Activated CD8-positive, alpha-beta memory T cell treated with anti-CD3 and anti-CD28 coated beads for 4 hours (primary cell): ENCODE data around the gene ASRGL1.
"Not testable (repeated sequence)": the region's sequence is repeated elsewhere in the genome, so short reads cannot be mapped to it uniquely, and the experiment has no call there.

Experiments used
- DNase-seq, 2 donors: peaks; one replicate each; pipeline ENCODE4 v3.0.0-alpha.2; 2020; ENCODE audit warnings: low read depth in 2 of 2

ASRGL1 gene

DNA sequence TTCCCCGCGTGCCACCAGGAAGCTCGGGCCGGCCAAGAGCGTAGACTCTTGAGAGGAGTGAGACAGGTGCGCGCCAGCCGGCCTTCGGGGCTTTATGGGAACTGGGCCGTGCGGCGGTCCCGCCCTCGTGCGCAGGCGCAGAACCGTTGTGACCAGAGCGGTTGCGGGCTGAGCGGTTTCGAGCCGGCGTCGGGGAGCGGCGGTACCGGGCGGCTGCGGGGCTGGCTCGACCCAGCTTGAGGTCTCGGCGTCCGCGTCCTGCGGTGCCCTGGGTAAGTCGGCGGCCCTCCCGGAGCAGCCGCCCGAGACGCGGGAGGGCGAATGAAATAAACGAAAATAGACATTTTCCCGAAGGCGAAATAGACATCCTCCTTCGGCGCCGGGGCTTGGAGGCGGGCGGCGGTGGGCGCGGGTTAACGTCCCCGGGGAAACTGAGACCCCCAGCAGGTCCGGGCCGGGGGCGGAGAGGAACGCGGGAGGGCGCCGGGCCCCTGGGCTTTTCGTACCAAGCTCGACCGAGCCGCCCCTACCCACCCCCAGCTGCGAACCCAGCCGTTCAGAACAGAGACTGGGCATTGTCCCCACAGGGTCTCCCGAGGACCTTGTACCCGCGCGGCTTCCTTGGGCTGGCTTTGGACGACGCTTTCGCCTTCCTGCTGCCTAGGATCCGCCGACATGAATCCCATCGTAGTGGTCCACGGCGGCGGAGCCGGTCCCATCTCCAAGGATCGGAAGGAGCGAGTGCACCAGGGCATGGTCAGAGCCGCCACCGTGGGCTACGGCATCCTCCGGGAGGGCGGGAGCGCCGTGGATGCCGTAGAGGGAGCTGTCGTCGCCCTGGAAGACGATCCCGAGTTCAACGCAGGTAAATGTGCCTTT, at the start of gene ASRGL1:
Gene ASRGL1 (plus strand): TSS at position 146 of the 879 bp plus-strand sequence. CDS start 530 bp downstream, at position 676.
- peak; percentile 46 to 54 for DNase-seq

DNA sequence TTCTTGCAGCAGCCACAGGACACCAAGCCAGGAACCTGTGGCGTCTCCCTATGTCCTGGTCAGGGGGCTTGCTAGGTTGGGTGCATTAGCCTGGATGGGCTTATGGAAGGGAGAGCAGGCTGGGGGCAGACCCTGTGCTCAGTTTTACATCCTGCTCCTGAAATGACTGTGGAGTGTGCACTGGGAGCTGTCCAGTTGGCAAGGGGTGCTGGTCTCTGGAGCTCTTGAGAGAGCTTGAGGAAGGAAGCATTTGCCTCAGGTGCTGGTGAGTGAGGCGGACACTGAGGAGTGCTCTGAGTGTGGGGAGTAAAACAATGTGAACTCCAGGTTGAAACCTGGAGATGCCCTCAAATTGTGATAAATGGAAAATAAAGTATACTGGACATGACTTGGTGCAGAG, 41.7 kb upstream of the ASRGL1 start:
- DNase-seq, result no peak

DNA sequence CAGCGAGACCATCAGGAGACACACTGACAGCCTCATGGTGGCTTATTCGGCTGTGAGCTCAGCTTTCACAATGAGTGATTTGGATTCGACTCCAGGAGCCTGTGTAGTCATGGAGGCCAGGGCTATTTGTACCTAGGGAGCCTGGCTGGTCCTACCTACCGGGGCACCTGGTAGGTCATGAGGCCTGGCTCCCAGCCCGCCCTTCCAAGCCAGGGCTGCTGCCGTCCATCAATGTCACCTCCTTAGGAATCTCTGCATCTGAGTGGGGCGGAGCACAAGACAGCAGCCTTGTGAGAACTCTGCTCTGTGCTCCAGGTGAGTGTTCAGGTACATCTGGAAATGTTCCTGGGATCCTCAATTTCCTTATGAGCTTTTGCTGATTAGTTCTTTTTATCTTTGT, 38.3 kb upstream of the ASRGL1 start, which contains the start of gene SCGB1D4:
Gene SCGB1D4 (minus strand): TSS at position 101 of the 400 bp plus-strand sequence. CDS start 65 bp downstream, at position 36.
- DNase-seq, result no peak

DNA sequence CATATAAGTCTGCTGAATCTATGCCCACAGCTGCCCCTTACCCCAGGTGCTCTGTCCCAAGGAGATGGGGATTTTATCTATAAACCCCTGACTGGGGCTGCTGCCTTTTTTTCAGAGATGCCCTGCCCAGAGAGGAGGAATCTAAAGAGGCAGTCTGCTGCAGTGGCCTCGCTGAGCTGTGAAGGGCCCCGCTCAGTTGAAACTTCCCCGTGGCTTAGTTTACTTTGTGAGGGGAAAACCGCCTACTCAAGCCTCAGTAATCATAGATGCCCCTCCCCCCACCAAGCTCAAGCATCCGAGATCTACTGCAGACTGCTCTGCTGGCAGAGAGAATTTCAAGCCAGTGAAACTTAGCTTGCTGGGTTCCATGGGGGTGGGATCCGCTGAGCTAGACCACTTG, 31.0 kb upstream of the ASRGL1 start:
- DNase-seq, result no peak

DNA sequence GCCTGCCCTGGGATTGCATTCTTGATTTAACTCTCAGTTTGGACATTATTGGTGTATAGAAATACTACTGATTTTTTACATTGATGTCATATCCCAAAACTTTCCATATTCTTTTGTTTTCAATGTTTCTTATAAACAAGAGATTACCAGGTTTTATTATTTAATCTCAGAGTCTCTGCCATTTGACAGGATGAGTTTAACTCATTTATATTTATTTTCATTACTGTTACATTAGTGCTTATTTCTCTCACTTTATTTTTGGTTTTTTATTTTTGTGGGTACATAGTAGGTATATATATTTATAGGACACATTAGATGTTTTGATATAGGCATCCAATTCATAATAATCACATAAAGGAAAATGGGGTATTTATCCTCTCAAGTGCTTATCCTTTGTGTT, 29.3 kb upstream of the ASRGL1 start:
- no peak for DNase-seq

DNA sequence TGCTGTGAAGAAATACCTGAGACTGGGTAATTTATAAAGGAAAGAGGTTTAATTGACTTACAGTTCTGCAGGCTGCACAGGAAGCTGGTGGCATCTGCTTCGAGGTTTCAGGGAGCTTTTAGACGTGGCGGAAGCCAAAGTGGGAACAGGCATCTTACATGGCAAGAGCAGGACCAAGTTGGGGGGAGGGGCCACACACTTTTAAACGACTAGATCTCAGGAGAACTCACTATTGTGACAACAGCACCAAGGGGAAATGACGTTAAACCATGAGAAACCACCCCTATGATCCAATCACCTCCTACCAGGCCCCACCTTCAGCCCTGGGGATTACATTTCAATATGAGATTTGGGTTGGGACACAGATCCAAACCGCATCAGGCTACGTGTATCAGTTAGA, 27.3 kb upstream of the ASRGL1 start:
- no peak for DNase-seq

DNA sequence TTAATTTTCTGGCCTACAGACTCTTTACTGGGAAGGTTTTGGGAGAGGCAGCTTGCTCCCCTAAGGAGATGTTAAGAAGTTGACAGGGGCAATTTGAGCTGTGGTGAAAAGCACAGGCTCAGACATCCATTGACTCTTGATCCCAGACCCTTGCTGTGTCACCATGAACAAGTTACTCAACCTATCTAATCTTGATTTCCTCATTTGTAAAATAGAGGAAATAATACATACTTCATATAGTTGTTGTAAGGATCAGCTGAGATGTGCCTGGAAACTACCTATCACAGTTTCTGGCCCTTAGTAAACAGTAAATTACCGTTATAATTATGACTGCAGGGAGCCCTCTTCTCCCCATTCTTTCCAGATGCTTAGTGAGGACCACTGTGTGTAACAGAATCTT, 21.8 kb upstream of the ASRGL1 start:
- DNase-seq, result no peak

DNA sequence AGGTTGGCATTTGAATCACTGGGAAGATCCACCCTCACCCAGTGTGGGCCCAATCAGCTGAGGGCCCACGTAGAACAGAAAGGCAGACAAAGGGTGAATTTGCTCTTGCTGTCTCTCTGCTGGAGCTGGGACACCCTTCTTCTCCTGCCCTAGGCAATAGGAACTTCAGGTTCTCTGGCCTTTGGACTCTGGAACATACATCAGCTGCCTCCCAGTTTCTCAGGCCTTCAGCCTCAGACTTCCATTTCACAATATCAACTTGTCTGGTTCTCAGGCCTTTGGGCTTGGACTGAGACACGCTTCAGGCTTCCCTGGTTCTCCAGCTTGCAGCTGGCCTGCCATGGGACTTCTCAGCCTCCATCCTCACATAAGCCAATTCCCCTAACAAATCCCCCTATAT, 14.7 kb upstream of the ASRGL1 start:
- no peak for DNase-seq

DNA sequence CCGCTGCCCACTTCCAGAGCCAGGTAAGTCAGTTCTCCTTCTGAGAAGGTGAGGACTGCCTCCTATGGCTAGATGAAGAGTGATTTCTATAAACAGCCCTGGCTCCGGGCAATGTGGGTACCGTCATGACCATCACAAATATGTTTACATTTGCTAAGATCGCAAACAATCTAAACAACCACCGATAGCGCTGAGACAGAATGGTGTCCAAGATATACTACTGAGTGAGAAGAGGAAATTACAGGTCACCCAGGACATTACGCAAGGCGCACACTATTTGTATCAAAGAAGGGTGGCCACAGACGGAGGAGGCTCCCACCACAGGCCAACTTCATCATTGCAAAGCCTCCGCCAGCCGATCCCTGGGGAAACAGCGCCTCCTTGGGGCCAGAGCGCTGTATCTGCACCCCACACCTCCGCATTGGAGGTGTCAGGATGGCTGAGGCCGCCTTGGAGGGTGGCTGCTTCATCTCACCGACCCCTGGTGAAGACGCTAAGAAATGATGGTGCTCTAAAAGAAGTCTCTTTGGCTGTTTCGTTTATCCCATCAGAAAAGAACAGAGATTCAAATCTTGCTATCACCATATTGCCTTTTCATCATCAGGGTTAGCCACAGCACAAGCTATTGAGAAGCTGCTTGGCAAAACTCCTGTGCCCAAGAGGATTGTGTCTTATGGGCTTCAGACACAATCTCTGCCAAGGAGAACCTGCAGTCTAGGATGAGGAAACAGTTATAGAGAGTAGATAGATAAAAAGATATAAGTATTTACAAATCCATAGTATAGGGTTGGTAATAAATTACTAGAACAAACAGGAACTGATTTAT, 12.3 kb upstream of the ASRGL1 start:
- DNase-seq, result no peak

DNA sequence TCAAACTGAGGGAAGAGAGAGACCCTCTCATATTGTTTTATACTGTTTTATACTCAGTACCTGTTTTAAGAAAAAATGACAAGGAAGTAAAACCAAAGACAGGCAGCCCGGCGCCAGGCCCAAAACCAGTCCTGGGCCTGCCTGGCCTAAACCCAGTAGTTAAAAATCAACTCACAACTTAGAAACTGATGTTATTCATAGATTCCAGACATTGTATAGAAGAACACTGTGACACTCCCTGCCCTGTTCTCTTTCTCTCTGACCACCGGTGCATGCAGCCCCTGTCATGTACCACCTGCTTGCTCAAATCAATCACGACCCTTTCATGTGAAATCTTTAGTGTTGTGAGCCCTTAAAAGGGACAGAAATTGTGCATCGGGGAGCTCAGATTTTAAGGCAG, 11.5 kb upstream of the ASRGL1 start:
- DNase-seq, result not testable (repeated sequence)

DNA sequence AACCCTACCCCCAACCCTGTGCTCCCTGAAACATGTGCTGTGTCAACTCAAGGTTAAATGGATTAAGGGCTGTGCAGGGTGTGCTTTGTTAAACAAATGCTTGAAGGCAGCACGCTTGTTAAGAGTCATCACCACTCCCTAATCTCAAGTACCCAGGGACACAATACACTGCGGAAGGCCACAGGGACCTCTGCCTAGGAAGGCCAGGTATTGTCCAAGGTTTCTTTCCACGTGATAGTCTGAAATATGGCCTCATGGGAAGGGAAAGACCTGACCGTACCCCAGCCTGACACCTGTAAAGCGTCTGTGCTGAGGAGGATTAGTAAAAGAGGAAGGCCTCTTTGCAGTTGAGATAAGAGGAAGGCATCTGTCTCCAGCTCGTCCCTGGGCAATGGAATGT, 10.5 kb upstream of the ASRGL1 start:
- DNase-seq, result not testable (repeated sequence)

DNA sequence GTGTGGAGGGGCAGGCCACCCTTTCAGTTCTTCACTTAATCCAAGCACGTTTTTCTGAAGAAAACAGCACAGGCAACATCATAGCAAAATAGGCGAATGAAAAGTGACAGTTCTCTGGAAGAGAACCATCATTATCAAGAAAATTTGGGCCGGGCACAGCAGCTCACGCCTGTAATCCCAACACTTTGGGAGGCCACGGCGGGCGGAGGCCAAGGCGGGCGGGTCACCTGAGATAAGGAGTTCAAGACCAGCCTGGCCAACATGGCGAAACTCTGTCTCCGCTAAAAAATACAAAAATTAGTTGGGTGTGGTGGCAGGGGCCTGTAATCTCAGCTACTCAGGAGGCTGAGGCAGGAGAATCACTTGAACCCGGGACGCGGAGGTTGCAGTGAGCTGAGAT, 9.7 kb upstream of the ASRGL1 start:
- DNase-seq, result not testable (repeated sequence)

DNA sequence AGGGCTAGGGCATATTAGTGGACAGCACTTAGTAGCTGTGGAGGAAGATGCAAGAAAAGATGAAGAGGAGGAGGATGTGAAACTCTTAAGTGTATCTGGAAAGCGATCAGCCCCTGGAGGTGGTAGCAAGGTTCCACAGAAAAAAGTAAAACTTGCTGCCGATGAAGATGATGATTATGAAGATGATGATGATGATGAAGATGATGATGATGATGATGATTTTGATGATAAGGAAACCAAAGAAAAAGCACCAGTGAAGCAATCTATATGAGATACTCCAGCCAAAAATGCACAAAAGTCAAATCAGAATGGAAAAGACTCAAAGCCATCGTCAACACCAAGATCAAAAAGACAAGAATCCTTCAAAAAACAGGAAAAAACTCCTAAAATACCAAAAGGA, 6.0 kb upstream of the ASRGL1 start:
- not testable (repeated sequence) for DNase-seq

DNA sequence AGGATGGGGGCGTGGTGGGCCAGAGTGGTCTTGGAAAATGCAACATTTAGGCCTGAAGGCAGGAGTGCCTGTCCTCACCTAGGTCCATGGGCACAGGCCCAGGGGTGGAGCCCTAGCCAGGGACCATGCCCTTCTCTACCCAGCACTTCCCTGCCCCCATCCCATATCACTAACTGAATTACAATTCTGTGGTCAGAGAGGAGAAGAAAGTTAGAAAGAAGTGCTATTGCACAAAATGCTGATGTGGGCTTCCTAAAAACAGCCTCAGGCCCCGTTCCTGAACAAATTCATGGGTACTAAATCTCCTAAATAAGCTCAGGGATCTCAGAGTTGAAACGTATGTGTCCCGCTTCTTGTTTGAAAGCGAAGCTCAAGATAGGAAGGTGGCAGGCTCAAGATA, 3.5 kb upstream of the ASRGL1 start:
- no peak for DNase-seq

DNA sequence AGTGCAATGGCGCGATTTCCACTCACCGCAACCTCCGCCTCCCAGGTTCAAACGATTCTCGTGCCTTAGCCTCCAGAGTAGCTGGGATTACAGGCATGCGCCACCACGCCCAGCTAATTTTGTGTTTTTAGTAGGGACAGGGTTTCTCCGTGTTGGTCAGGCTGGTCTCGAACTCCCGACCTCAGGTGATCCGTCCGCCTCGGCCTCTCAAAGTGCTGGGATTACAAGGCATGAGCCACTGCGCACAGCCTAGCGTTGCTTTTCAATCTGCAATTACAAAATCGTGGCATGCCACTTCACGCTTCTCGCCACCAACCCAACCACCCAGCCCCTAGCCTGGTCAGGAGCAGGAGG, 322 bp upstream of the ASRGL1 start:
- not testable (repeated sequence) for DNase-seq

DNA sequence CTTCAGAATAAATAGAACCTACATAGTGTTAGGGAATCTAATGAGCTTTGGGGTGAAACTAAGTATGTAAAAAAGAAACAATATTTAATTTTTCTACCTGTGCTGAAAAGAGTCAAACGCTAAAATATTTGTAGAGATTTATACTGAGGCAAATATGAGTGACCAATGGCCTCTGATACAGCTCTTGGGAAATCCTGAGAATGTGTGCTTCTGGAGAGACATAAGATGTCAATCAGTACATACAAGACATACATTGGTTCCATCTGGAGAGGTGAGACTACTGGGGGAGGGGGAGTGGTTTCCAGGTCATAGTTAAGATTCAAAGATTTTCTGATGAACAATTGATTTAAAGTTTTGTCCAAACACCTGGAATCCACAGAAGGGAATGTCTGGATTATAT, 970 bp downstream of the ASRGL1 start:
- no peak for DNase-seq

DNA sequence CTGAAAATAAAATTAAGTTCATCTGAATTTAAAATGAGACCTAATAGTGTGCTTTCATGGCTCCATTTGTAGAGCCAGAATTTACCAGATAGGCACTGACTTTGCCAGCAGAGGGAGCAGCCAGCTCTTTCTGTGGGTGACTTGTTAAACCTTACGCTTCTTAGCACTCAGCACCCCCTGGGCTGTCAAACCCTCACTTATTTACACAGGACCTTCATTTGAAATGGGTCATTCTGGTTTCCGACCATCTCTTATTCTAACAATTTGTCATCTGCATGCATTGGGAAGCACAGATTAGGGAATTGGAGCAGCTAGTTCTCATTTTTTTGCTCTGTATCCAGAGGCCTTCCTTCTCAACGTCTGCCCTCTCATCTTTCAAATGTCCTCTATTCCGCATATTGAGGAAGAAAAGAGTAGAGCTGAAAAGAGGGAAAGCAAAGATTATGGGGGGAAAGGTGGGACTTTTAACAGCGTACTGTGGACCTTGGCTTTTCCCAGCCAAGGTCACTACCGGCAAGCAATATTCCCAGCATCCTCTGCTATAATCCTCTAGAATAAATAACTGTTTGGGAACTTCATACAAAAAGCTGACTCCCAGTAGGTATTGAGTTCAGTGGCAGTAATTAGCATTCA, 3.1 kb downstream of the ASRGL1 start:
- peak; percentile 23 to 38 for DNase-seq

DNA sequence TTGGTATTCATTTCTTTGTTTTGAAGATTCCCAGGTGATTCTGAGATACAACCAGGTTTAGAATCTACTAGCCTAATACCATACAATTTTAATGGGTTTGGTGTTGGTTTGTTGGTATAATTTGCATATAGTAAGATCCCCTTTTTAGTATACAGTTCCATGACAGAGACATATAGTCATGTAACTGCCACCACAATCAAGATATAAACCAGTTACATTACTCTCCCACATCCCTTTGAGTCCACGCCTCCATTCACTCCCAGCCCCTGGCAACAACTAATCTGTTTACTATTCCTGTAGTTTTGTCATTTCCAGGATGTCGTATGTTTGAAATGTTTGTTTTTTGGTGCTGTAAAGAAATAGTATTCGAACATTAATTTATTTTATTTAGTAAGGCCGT, 4.3 kb downstream of the ASRGL1 start:
- DNase-seq, result no peak

DNA sequence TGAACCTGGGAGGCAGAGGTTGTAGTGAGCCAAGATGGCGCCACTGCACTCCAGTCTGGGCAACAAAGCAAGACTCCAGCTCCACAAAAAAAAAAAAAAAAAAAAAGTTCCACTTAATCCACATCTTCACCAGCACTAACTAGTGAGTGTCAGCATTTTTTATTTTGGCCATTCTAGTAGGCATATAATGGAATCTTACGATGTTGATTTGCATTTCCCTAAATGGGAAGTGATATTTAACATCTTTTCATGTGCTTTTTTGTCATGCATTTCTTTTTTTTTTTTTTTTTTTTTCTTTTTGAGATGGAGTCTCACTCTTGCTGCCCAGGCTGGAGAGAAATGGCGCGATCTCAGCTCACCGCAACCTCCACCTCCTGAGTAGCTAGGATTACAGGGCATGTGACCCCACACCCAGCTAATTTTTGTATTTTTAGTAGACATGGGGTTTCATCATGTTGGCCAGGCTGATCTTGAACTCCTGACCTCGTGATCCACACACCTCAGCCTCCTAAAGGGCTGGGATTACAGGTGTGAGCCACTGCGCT, 6.5 kb downstream of the ASRGL1 start:
- DNase-seq, result not testable (repeated sequence)

DNA sequence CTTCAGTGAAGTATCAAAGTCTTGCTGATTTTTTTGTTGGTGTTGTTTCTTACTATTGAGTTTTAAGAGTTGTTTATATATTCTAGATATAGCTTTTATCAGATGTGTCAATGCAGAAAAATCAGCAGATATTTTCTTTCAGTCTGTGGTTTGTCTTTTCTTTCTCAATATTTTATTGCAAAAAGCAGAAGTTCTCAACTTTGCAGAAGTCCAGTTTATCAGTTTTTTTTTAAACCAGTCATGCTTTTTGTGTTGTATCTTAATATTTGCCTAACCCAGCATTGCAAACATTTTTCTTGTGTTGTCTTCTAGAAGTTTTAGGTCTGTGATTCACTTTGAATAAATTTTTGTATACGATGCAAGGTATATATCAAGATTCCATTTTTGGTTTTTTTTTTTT, 7.0 kb downstream of the ASRGL1 start:
- DNase-seq, result no peak

DNA sequence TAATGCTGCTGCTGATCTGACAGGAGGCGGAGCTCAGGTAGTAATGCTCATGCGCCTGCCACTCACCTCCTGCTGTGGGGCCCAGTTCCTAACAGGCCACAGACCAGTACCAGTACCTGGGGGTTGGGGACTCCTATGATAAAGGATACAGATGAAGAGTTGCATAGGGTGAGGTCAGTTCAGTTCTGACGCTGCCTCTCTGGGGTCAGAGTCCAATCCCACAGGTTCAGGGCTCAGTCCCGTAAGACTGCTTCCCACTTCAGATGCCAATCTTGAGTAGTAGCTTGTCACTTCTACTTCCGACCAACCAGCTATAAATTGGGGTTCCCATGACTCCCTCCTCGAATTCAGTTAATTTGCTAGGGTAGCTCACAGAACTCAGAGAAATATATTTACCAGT, 8.6 kb downstream of the ASRGL1 start:
- DNase-seq, result no peak
